ENCODE results near the gene MAGI2.
"Not testable (repeated sequence)": the region's sequence is repeated elsewhere in the genome, so short reads cannot be mapped to it uniquely, and the experiment has no call there.

Gene MAGI2

GRCh38 chr7:78007231-78007630, 1446.2 kb downstream of the MAGI2 start:
- DNase-seq: no peak

- no peak for DNase-seq
Measured at GRCh38 chr7:78006063-78006755, 1447.3 kb downstream of the MAGI2 start.

GRCh38 chr7:78002715-78003114, 1450.8 kb downstream of the MAGI2 start:
- DNase-seq: no peak

- no peak for DNase-seq
Measured at GRCh38 chr7:78002021-78002420, 1451.4 kb downstream of the MAGI2 start.

- not testable (repeated sequence) for DNase-seq
Measured at GRCh38 chr7:77999168-77999567, 1454.3 kb downstream of the MAGI2 start.

- DNase-seq: no peak
Measured at GRCh38 chr7:77995717-77996116, 1457.8 kb downstream of the MAGI2 start.

- no peak for DNase-seq
Measured at GRCh38 chr7:77993838-77994237, 1459.6 kb downstream of the MAGI2 start.

GRCh38 chr7:77991656-77992055, 1461.8 kb downstream of the MAGI2 start:
- DNase-seq: no peak

- no peak for DNase-seq
Measured at GRCh38 chr7:77989981-77990566, 1463.4 kb downstream of the MAGI2 start.

GRCh38 chr7:77985974-77986339, 1467.5 kb downstream of the MAGI2 start:
- DNase-seq: no peak

GRCh38 chr7:77985232-77985973, 1468.1 kb downstream of the MAGI2 start:
- DNase-seq: no peak

GRCh38 chr7:77983973-77984372, 1469.5 kb downstream of the MAGI2 start:
- DNase-seq: no peak

GRCh38 chr7:77982926-77983550, 1470.4 kb downstream of the MAGI2 start:
- DNase-seq: no peak

- DNase-seq: no peak
Measured at GRCh38 chr7:77980087-77980713, 1473.3 kb downstream of the MAGI2 start.

GRCh38 chr7:77979219-77979618, 1474.2 kb downstream of the MAGI2 start:
- DNase-seq: no peak

GRCh38 chr7:77975672-77976480, 1477.6 kb downstream of the MAGI2 start:
- DNase-seq: no peak

- no peak for DNase-seq
Measured at GRCh38 chr7:77971726-77972125, 1481.7 kb downstream of the MAGI2 start.

GRCh38 chr7:77967429-77967828, 1486.0 kb downstream of the MAGI2 start:
- no peak for DNase-seq

All from CD4-positive, alpha-beta T cell treated with Interleukin-17A for 4 hours (primary cell).